GM19395 (cell line): ENCODE data around the gene CCDC185.

ENCODE experiments used
- ATAC-seq: cut with Tn5 transposase; IDR thresholded peaks from one replicate; pipeline ENCODE4 v1.9.1; 2021; ENCODE audit warnings: mild to moderate bottlenecking, moderate library complexity; ENCODE audit not compliant: unreplicated experiment

CCDC185 gene

GRCh38 chr1:223429313-223429731, 36.1 kb downstream of the CCDC185 start:
- no peak for ATAC-seq

GRCh38 chr1:223429821-223430220, 36.6 kb downstream of the CCDC185 start:
- ATAC-seq = no peak

DNA sequence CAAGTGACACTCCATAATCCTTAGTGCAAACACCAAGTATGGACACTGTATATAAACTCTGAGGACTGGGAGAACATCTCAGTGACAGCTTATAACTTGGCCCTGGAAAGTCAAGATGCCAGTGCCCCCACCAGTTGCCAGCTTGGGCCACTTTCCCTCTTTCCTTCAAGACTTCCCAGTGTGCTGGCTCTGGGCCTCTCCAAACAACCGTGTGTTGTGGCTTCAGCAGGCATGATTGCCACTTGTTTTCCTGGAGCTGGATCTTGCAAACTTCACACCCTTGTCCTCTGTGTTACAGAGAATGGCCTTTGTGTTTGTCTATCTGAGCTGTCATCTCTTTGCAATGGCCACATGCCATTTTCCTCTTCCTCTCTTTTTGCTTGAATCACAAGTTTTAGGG, 37.0 kb downstream of the CCDC185 start:
- ATAC-seq = no peak

- ATAC-seq = no peak
Observed at GRCh38 chr1:223437151-223437550, 43.9 kb downstream of the CCDC185 start.

DNA sequence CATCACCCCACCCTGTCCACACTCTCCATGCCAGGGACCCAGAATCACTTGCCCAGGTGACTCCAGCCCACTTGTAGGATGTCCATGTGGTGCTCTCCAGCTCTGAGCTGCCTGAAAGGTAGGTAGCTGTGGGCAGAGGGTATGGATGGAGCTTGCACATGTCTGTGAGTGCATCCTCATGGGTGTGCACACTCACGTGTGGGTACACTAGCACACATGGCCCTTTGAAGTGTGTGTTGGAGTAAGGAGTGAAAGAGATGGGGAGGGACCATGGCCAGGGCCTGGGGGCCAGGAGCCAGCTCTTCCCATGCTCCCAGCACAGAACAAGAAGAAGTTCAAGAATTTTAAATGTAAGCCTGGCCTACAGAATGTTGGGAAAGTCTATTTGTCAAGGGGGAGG, 50.2 kb downstream of the CCDC185 start:
- no peak for ATAC-seq

- ATAC-seq = no peak
Observed at GRCh38 chr1:223444411-223444810, 51.2 kb downstream of the CCDC185 start.
